Fibroblast of lung (primary cell): ENCODE data around the gene NPR2.

Experiments used
- EZH2 ChIP-seq: IDR thresholded peaks from 2 replicates; pipeline ENCODE4 v1.5.1; 2012; ENCODE audit warnings: low read length, control low read depth, mild to moderate bottlenecking; ENCODE audit errors: missing control alignments
- TF ChIP-seq, protein P1 (sequence below), 2 donors: IDR thresholded peaks in 1 of 2; conservative IDR thresholded peaks in 1 of 2; 1 replicate in 1 of 2; 2 replicates in 1 of 2; pipeline ENCODE4 v1.5.1; 2011 to 2012; ENCODE audit warnings: low read length in 2 of 2, control low read depth in 1 of 2, inconsistent platforms in 1 of 2, low read depth in 1 of 2, mild to moderate bottlenecking in 1 of 2

DNA sequence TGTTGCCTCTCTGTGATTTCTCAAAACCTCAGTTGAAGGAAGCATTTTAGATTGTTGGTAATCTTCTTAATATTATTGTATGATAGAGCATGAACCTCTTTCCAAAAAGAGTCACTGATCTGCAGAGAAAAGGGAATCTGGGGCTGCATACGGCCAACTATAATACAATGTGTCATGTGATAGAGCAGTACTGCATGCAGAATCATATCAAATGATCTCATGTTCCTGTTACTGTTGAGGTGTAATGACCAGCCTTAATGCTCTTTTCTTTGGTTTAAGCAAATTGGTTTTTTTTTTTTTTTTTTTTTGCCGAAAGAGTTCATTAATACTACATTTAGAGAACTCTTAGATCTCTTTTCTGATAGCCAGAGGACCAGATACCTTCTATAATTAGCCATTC, 24.4 kb upstream of the NPR2 start:
- TF ChIP-seq, protein P1, sequence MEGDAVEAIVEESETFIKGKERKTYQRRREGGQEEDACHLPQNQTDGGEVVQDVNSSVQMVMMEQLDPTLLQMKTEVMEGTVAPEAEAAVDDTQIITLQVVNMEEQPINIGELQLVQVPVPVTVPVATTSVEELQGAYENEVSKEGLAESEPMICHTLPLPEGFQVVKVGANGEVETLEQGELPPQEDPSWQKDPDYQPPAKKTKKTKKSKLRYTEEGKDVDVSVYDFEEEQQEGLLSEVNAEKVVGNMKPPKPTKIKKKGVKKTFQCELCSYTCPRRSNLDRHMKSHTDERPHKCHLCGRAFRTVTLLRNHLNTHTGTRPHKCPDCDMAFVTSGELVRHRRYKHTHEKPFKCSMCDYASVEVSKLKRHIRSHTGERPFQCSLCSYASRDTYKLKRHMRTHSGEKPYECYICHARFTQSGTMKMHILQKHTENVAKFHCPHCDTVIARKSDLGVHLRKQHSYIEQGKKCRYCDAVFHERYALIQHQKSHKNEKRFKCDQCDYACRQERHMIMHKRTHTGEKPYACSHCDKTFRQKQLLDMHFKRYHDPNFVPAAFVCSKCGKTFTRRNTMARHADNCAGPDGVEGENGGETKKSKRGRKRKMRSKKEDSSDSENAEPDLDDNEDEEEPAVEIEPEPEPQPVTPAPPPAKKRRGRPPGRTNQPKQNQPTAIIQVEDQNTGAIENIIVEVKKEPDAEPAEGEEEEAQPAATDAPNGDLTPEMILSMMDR (conservative IDR thresholded peaks at IDR 0.05 in 1 of 2, IDR thresholded peaks at IDR 0.05 in 1 of 2; ENCODE audit: low read depth in 1 of 2, low read length in 2 of 2) = no peak
- no peak for TF ChIP-seq EZH2
